A673 (cell line): ENCODE measurements around the gene RBFOX2. TPM values are rescaled to one million over a fixed set of nuclear protein-coding genes. Genes with fewer than 3 reads are reported as not detected.
A peak's percentile ranks its signal among the peaks of the same experiment; 100 is the strongest.

ENCODE experiments used
- BruUV-seq: library from RNA; stranded (reverse); fragments of 400-500 nt; replicated peaks from 2 replicates; lab custom pipeline; 2021; lab: Mats Ljungman, UMichigan
- CTCF ChIA-PET: fragments of 300-600 bp; sonication (Branson Sonifier 250); formaldehyde crosslinking; loops from one replicate; lab custom pipeline; 2022; ENCODE audit warnings: antibody characterized with exemption; lab: Charles Lee
- POLR2A ChIA-PET: fragments of 300-600 bp; sonication (Branson Sonifier 250); formaldehyde crosslinking; loops from one replicate; lab custom pipeline; 2022; ENCODE audit warnings: antibody characterized with exemption; ENCODE audit not compliant: low non-redundant PET; lab: Charles Lee
- DNase-seq: peaks from one replicate; pipeline ENCODE4 v3.0.0-alpha.2; 2015; ENCODE audit warnings: low spot score
- H3K27ac ChIP-seq: fragments of 200-600 bp; sonication (generic); 2 replicates; pipeline ENCODE4 v1.5.1; 2016; ENCODE audit warnings: mixed run types, low read depth, mild to moderate bottlenecking, mixed read lengths, antibody characterized with exemption, low read length; ENCODE audit not compliant: poor library complexity, severe bottlenecking
- H3K27me3 ChIP-seq: fragments of 200-600 bp; sonication (generic); replicated peaks from 2 replicates; pipeline ENCODE4 v1.6.1; 2017; ENCODE audit warnings: mixed run types, low read depth, mild to moderate bottlenecking, mixed read lengths, antibody characterized with exemption, low read length; ENCODE audit not compliant: insufficient read depth, poor library complexity
- H3K36me3 ChIP-seq: fragments of 200-600 bp; sonication (generic); 2 replicates; pipeline ENCODE4 v1.6.1; 2016; ENCODE audit warnings: mixed run types, mild to moderate bottlenecking, mixed read lengths, antibody characterized with exemption, low read length; ENCODE audit not compliant: insufficient read depth, poor library complexity, severe bottlenecking
- H3K4me1 ChIP-seq: fragments of 200-600 bp; sonication (generic); 2 replicates; pipeline ENCODE4 v1.6.1; 2017; ENCODE audit warnings: mixed run types, mild to moderate bottlenecking, mixed read lengths, antibody characterized with exemption, low read length; ENCODE audit not compliant: insufficient read depth, poor library complexity, severe bottlenecking
- H3K4me3 ChIP-seq: fragments of 200-600 bp; sonication (generic); 2 replicates; pipeline ENCODE4 v1.5.1; 2016; ENCODE audit warnings: low read depth, mixed run types, mild to moderate bottlenecking, mixed read lengths, low read length; ENCODE audit not compliant: poor library complexity, severe bottlenecking
- H3K9me3 ChIP-seq: fragments of 200-600 bp; sonication (generic); 2 replicates; pipeline ENCODE4 v1.6.1; 2016; ENCODE audit warnings: mixed run types, low read depth, mild to moderate bottlenecking, mixed read lengths, antibody characterized with exemption, low read length; ENCODE audit not compliant: poor library complexity, severe bottlenecking
- EZH2 ChIP-seq: fragments of 200-600 bp; sonication (generic); IDR thresholded peaks from 2 replicates; pipeline ENCODE4 v1.6.1; 2017; ENCODE audit warnings: borderline replicate concordance, low read depth, mild to moderate bottlenecking, mixed read lengths, antibody characterized with exemption, low read length; ENCODE audit not compliant: poor library complexity, severe bottlenecking
- intact Hi-C: fragments of 100-400 bp; cut with micrococcal nuclease; formaldehyde crosslinking; loops from one replicate; pipeline ENCODE4 v1.10.0; 2022; ENCODE audit not compliant: unreplicated experiment
- total RNA-seq: library from RNA; stranded (reverse); gene quantifications from 2 replicates; pipeline ENCODE4 v1.2.3, GENCODE V29; 2021
- TF ChIP-seq, protein P1 (sequence below): fragments of 300-800, 200-600 bp; sonication (generic); conservative IDR thresholded peaks from 2 replicates; pipeline ENCODE4 v1.5.1; 2017; ENCODE audit warnings: low read depth, mild to moderate bottlenecking, antibody characterized with exemption, low read length, moderate library complexity, mixed read lengths

Gene RBFOX2
- total RNA-seq, 1 experiment from 2014 or later = 142 TPM

DNA sequence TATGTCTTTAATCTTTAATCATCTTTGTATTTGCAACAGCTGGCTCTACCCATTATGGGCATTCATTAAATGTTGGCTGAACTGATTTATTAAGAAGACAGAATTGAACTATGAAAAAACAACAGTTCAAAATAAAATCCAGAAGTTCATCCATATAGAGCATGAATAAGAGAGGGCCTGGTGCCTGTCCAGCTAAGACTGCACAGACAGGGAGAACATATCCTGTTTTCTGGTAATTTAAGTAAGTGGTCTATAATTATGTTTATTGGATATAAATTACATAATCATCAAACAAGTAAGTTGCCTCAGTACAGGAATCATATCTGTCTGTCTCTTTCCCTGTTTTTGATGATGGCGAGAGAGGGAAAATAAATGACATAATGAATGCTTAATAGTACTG is 137.2 kb downstream of the RBFOX2 start:
- no TSS peak for BruUV-seq
- Histone ChIP-seq H3K36me3 (no peaks in the 10 kb centered on the region), H3K4me3 (no peak overlapping the region), H3K9me3 (no peaks in the 10 kb centered on the region), H3K27me3 (no peaks in the 10 kb centered on the region), H3K27ac (peak overlapping the region; percentile 8), H3K4me1 (peaks cover 50% of the 10 kb centered on the region)
- intact Hi-C loops = no loop called here
- TF ChIP-seq EZH2 = no peak
- TF ChIP-seq, protein P1, sequence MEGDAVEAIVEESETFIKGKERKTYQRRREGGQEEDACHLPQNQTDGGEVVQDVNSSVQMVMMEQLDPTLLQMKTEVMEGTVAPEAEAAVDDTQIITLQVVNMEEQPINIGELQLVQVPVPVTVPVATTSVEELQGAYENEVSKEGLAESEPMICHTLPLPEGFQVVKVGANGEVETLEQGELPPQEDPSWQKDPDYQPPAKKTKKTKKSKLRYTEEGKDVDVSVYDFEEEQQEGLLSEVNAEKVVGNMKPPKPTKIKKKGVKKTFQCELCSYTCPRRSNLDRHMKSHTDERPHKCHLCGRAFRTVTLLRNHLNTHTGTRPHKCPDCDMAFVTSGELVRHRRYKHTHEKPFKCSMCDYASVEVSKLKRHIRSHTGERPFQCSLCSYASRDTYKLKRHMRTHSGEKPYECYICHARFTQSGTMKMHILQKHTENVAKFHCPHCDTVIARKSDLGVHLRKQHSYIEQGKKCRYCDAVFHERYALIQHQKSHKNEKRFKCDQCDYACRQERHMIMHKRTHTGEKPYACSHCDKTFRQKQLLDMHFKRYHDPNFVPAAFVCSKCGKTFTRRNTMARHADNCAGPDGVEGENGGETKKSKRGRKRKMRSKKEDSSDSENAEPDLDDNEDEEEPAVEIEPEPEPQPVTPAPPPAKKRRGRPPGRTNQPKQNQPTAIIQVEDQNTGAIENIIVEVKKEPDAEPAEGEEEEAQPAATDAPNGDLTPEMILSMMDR = no peak
- POLR2A ChIA-PET = interaction anchor here (1.1 kb wide), 1 partner anchor 24 kb away, joined by 3 read pairs; no protein-coding TSS in a partner anchor
- DNase-seq = no peak
- CTCF ChIA-PET = no interaction called here

DNA sequence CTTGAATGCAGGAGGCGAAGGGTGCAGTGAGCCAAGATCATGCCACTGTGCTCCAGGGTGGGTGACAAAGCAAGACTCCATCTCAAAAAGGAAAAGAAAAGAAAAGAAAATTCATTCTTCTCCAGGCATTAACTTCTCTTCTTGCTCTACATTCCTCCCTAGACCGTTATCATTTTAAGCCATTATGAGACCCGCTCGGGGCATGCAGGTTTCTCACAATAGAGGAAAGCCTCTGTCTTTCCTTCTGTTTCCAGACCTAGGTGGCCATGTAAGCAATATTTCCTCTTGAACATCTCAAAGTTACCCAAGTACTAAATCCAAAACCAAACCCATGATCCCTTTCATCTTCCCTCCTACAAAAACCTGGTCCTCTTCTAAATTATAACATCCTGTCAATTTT is 139.6 kb downstream of the RBFOX2 start:
- DNase-seq = no peak
- no TSS peak for BruUV-seq
- Histone ChIP-seq H3K36me3 (no peaks in the 10 kb centered on the region), H3K4me1 (peaks cover 36% of the 10 kb centered on the region), H3K9me3 (no peaks in the 10 kb centered on the region), H3K4me3 (no peak overlapping the region), H3K27me3 (no peaks in the 10 kb centered on the region), H3K27ac (no peak overlapping the region)
- intact Hi-C loops = no loop called here
- TF ChIP-seq EZH2 = no peak
- TF ChIP-seq, protein P1 = no peak
- ChIA-PET POLR2A (no interaction called here), CTCF (no interaction called here)

DNA sequence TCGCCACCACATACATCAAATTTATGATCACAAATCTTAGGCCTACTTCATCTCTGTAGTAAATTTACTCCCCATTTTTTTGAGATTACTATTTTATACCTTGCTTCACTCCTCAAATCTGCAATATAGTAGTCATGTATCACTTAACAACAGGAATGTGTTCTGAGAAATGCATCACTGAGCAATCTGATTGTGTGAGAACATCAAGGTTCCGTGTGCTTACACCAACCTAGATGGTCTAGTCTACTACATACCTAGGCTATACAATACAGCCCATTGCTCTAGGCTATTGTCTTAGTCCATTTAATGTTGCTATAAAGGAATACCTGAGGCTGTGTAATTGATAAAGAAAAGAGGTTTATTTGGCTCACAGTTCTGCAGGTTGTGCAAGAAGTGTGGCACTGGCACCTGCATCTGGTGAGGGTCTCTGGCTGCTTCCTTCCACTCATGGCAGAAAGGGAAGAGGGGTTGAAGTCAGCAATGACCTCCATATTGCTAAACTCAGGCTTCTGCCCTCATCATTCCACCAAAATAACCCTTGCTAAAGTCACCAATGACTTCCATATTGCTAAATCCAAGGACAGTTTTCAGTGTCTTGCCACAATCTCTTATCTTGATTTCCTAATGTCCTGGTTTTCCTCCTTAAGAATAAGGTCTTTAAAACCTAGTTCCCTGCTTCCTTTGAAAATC is 140.3 kb downstream of the RBFOX2 start:
- TF ChIP-seq, protein P1 = no peak
- TF ChIP-seq EZH2 = no peak
- BruUV-seq = no TSS peak
- ChIA-PET CTCF (no interaction called here), POLR2A (no interaction called here)
- no peak for DNase-seq
- Histone ChIP-seq H3K27me3 (no peaks in the 10 kb centered on the region), H3K4me3 (no peak overlapping the region), H3K4me1 (peaks cover 33% of the 10 kb centered on the region), H3K9me3 (no peaks in the 10 kb centered on the region), H3K27ac (no peak overlapping the region), H3K36me3 (no peaks in the 10 kb centered on the region)
- intact Hi-C loops = no loop called here
